Daoy (cell line): Measurements from ENCODE around the gene DYRK1B. TPM values are rescaled to one million over a fixed set of nuclear protein-coding genes. Genes with fewer than 3 reads are reported as not detected.
A peak's percentile ranks its signal among the peaks of the same experiment; 100 is the strongest.
"Not testable (repeated sequence)": the region's sequence is repeated elsewhere in the genome, so short reads cannot be mapped to it uniquely, and the experiment has no call there.

Experiments used
- DNase-seq: peaks from one replicate; pipeline ENCODE4 v3.0.0-alpha.2; 2015; ENCODE audit warnings: low read depth
- total RNA-seq: library from RNA; depleted of rRNA; stranded (reverse); fragments of >200 nt; shearing (Covaris generic); gene quantifications from 2 replicates; pipeline ENCODE4 v1.2.3, GENCODE V29; 2014

The DYRK1B gene
- total RNA-seq, 1 experiment from 2014 or later, result 1.3 TPM

- no peak for DNase-seq
These were observed 3.1 kb downstream of the DYRK1B start for GRCh38 chr19:39830847-39831246.

- no peak for DNase-seq
These were observed 3.6 kb downstream of the DYRK1B start for GRCh38 chr19:39830406-39830805.

- no peak for DNase-seq
These were observed 4.2 kb downstream of the DYRK1B start for GRCh38 chr19:39829702-39830275.

GRCh38 chr19:39828654-39829032 lies 5.3 kb downstream of the DYRK1B start:
- DNase-seq, result no peak

GRCh38 chr19:39828015-39828653 lies 5.8 kb downstream of the DYRK1B start:
- DNase-seq, result no peak

- DNase-seq, result no peak
These were observed 6.7 kb downstream of the DYRK1B start for GRCh38 chr19:39827216-39827615.

- no peak for DNase-seq
These were observed 7.5 kb downstream of the DYRK1B start for GRCh38 chr19:39826311-39826945.

GRCh38 chr19:39825531-39826076 lies 8.4 kb downstream of the DYRK1B start:
- no peak for DNase-seq

- DNase-seq, result no peak
These were observed 8.9 kb downstream of the DYRK1B start for GRCh38 chr19:39825093-39825463.

GRCh38 chr19:39824143-39825092 lies 9.5 kb downstream of the DYRK1B start:
- peak; percentile 90 for DNase-seq

- no peak for DNase-seq
These were observed 10.3 kb downstream of the DYRK1B start for GRCh38 chr19:39823686-39824085.

GRCh38 chr19:39820696-39821095 lies 13.3 kb downstream of the DYRK1B start:
- DNase-seq, result no peak

GRCh38 chr19:39819786-39820185 lies 14.2 kb downstream of the DYRK1B start:
- no peak for DNase-seq

- no peak for DNase-seq
These were observed 15.3 kb downstream of the DYRK1B start for GRCh38 chr19:39818626-39819097.

- DNase-seq, result no peak
These were observed 15.9 kb downstream of the DYRK1B start for GRCh38 chr19:39817888-39818561.

GRCh38 chr19:39816287-39817048 lies 17.5 kb downstream of the DYRK1B start:
- no peak for DNase-seq

GRCh38 chr19:39814595-39814994 lies 19.4 kb downstream of the DYRK1B start:
- DNase-seq, result no peak

GRCh38 chr19:39814111-39814510 lies 19.9 kb downstream of the DYRK1B start:
- not testable (repeated sequence) for DNase-seq

GRCh38 chr19:39813264-39813993 lies 20.5 kb downstream of the DYRK1B start:
- DNase-seq, result no peak

GRCh38 chr19:39811064-39811463 lies 22.9 kb downstream of the DYRK1B start:
- no peak for DNase-seq
